Omental fat pad (tissue), 4 donors: ENCODE results near the gene NAAA. TPM values are rescaled to one million over a fixed set of nuclear protein-coding genes. Genes with fewer than 3 reads are reported as not detected.

Experiments used
- ATAC-seq: fragments of 150-250 bp; one replicate; pipeline ENCODE4 v1.9.1; 2016; ENCODE audit warnings: mild to moderate bottlenecking, moderate library complexity; ENCODE audit not compliant: low FRiP score
- DNase-seq: peaks from one replicate; pipeline ENCODE4 v3.0.0-alpha.2; 2019; ENCODE audit warnings: low spot score
- total RNA-seq, 4 donors: library from RNA; depleted of rRNA; stranded (reverse); fragments of >200 nt; gene quantifications; one replicate each; pipeline ENCODE4 v1.1.0, GENCODE V29; 2016
- TF ChIP-seq, protein P1 (sequence below), 3 donors: fragments of 450-650 bp; IDR thresholded peaks; one replicate each; pipeline ENCODE4 v1.5.1; 2016 to 2017; ENCODE audit warnings: antibody characterized with exemption in 3 of 3, mild to moderate bottlenecking in 3 of 3, moderate library complexity in 2 of 3

NAAA gene
- total RNA-seq, 4 donors from 2014 or later: 42.7 to 135 (median 61.2) TPM

DNA sequence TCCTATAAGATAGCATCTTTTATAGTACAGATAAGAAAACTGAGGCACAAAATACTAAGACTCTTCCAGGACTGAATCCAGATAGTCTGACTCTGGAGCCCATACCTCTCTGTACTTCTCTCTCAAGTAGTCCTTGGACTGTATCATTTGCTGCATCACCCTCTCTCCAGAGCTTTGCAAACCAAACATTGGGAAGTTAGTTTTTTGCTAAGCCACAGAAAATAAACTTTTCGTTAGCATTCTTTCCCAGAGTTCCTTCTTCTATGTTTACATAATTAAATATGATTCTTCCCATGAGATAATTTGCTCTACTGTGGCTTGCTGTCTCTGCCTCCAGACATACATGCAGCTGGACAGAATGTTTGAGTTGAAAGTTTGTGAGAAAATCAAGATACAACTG lies 60.5 kb downstream of the NAAA start:
- ATAC-seq (no peak), DNase-seq (no peak)
- TF ChIP-seq, protein P1, sequence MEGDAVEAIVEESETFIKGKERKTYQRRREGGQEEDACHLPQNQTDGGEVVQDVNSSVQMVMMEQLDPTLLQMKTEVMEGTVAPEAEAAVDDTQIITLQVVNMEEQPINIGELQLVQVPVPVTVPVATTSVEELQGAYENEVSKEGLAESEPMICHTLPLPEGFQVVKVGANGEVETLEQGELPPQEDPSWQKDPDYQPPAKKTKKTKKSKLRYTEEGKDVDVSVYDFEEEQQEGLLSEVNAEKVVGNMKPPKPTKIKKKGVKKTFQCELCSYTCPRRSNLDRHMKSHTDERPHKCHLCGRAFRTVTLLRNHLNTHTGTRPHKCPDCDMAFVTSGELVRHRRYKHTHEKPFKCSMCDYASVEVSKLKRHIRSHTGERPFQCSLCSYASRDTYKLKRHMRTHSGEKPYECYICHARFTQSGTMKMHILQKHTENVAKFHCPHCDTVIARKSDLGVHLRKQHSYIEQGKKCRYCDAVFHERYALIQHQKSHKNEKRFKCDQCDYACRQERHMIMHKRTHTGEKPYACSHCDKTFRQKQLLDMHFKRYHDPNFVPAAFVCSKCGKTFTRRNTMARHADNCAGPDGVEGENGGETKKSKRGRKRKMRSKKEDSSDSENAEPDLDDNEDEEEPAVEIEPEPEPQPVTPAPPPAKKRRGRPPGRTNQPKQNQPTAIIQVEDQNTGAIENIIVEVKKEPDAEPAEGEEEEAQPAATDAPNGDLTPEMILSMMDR (IDR thresholded peaks at IDR 0.05): no peak

DNA sequence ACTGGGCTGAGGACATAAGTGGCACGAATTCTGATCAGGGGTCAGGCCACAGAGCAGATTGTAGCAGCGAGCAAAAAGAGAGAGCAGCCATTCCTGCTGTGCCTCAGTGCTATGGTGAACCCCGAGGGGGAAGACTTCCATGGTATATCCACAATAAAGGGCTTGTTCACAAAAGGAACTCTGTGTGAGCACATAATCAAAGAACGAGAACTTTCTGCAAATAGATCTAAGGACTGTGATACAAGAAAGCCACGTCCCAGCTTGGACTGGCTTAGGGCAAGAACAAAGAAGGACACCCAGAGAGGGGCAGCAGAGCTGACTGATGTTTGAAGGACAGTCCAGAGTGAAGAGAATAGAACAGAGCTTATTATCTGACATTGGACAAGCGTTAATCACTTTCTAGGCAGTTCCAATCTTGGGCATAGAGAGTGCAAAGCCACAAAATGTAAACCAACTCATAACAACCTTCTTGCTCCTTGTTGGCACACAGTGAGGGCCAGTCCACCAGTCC lies 62.5 kb downstream of the NAAA start:
- TF ChIP-seq, protein P1 (IDR thresholded peaks at IDR 0.05): no peak
- DNase-seq (no peak), ATAC-seq (no peak)

DNA sequence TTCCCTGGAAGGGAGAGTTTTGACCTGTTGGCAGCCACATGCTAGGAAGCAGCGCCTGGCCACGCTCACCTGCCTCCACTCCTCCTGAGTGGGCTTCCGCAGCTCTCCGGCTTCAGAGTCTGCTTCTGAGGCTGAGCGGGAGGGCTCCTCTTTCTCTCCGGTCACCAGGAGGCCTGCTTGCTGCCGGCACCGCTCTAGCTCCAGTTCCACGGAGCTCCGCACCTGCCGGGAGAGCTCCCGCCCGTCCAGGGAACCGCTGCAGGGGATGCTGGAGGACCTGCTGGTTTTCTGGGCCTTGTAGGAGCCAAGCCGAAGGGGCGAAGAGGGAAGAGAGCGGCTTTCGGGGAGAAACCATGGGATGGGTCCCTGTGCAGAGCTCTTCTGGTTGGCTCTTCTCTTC lies 64.6 kb downstream of the NAAA start:
- ATAC-seq: no peak
- TF ChIP-seq, protein P1 (IDR thresholded peaks at IDR 0.05): no peak
- DNase-seq: no peak

DNA sequence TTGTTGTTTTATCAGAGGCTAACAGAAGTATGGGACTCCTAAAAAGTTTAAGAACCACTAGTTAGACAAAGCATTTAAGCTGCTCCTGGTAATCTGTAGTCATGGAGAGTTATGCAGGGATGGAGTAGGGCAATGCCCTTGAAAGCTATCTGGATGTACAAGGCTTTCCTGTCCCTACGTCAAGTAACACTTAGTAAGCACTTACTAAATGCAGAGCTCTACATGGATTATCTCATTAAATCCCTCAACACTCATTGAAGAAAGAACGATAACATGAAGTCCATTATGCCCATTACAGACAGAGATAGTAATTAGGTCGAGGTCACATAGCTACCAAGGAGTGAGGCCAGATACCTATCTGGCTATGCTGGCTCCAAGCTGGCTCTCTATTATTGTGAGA lies 71.7 kb downstream of the NAAA start:
- DNase-seq: no peak
- ATAC-seq: no peak
- TF ChIP-seq, protein P1 (IDR thresholded peaks at IDR 0.05): no peak

DNA sequence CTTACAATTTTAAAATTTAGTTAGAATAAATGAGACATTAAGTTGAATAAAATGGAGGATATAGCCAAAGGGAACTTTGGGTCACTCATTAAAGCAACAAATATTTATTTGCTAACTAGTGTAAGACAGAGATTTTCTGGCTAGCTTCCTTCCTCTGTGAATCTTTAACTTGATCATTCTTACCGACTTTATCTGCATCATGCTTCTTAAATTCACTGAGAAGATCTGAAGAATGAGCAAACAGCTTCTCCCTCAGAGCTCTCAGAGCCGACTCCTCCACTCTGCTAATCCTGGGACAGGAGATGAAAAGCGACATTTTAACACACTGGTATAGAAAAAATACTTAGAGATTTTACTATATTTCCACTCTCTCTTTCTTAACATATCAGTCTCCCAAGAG lies 73.7 kb downstream of the NAAA start:
- ATAC-seq (no peak), DNase-seq (no peak)
- TF ChIP-seq, protein P1 (IDR thresholded peaks at IDR 0.05): no peak

Other genes starting within 250 kb of the NAAA start
- gene USO1, start 216.4 kb downstream of the NAAA start, total RNA-seq: 10 to 100 TPM; 53.8 to 79.5 (median 69.8) TPM
- gene PPEF2, start 38.6 kb downstream of the NAAA start, total RNA-seq: not detected
- gene SDAD1, start 49.9 kb upstream of the NAAA start, total RNA-seq: 10 to 100 TPM; 31.8 to 50.2 (median 35.8) TPM
- 1 to 10 TPM in 2 of 4 donors, under 1 TPM in 1, not detected in 1; 0.74 to 5.2 (median 1.8) TPM for gene CXCL9, start 66.5 kb upstream of the NAAA start, total RNA-seq
- gene CXCL10, start 82.5 kb upstream of the NAAA start, total RNA-seq: 1 to 10 TPM in 2 of 4 donors, under 1 TPM in 1, not detected in 1; 0.46 to 3.5 (median 1.7) TPM
- gene CXCL11, start 95.1 kb upstream of the NAAA start, total RNA-seq: 1 to 10 TPM in 2 of 4 donors, not detected in 2; 1.3 to 1.6 TPM
- 1 to 10 TPM in 1 of 4 donors, not detected in 3; 1.7 TPM for gene ART3, start 133.7 kb upstream of the NAAA start, total RNA-seq
- gene NUP54, start 207.4 kb upstream of the NAAA start, total RNA-seq: 10 to 100 TPM; 36.0 to 50.1 (median 39.3) TPM